Endometrium (tissue), 2 donors: ENCODE measurements around the gene MYO16.

Experiments used
- FAIRE-seq: peaks from 2 replicates; lab custom pipeline; 2012; peaks lifted over from hg19 to GRCh38; lab: Jason Lieb, UNC
- donor health status: control.
- donor health status: control.

The MYO16 gene

GRCh38 chr13:108797354-108797753 is 167.9 kb downstream of the MYO16 start:
- no peak for FAIRE-seq

- no peak for FAIRE-seq
These were observed 178.4 kb downstream of the MYO16 start for GRCh38 chr13:108807841-108808240.

GRCh38 chr13:108812165-108812564 is 182.8 kb downstream of the MYO16 start:
- FAIRE-seq = no peak

GRCh38 chr13:108812661-108813060 is 183.2 kb downstream of the MYO16 start:
- no peak for FAIRE-seq

GRCh38 chr13:108813587-108814170 is 184.3 kb downstream of the MYO16 start:
- no peak for FAIRE-seq

- no peak for FAIRE-seq
These were observed 187.0 kb downstream of the MYO16 start for GRCh38 chr13:108816375-108816774.

- no peak for FAIRE-seq
These were observed 198.2 kb downstream of the MYO16 start for GRCh38 chr13:108827646-108828045.

- FAIRE-seq = no peak
These were observed 198.8 kb downstream of the MYO16 start for GRCh38 chr13:108828086-108828815.

GRCh38 chr13:108830916-108831315 is 201.5 kb downstream of the MYO16 start:
- FAIRE-seq = no peak

GRCh38 chr13:108833531-108833930 is 204.1 kb downstream of the MYO16 start:
- FAIRE-seq = no peak

GRCh38 chr13:108834193-108834592 is 204.8 kb downstream of the MYO16 start:
- no peak for FAIRE-seq

GRCh38 chr13:108835083-108835482 is 205.7 kb downstream of the MYO16 start:
- FAIRE-seq = no peak

- FAIRE-seq = peak; percentile 4
These were observed 221.3 kb downstream of the MYO16 start for GRCh38 chr13:108850691-108851090.

GRCh38 chr13:108851660-108852059 is 222.2 kb downstream of the MYO16 start:
- no peak for FAIRE-seq

GRCh38 chr13:108853031-108853430 is 223.6 kb downstream of the MYO16 start:
- no peak for FAIRE-seq

GRCh38 chr13:108855737-108856387 is 226.5 kb downstream of the MYO16 start:
- FAIRE-seq = no peak

- FAIRE-seq = no peak
These were observed 229.3 kb downstream of the MYO16 start for GRCh38 chr13:108858676-108859075.

- FAIRE-seq = peak; percentile 99
These were observed 230.0 kb downstream of the MYO16 start for GRCh38 chr13:108859197-108860012.

GRCh38 chr13:108860418-108860817 is 231.0 kb downstream of the MYO16 start:
- peak; percentile 48 for FAIRE-seq

- no peak for FAIRE-seq
These were observed 247.9 kb downstream of the MYO16 start for GRCh38 chr13:108877300-108877699.

- no peak for FAIRE-seq
These were observed 249.3 kb downstream of the MYO16 start for GRCh38 chr13:108878732-108879131.

GRCh38 chr13:108889324-108889984 is 260.0 kb downstream of the MYO16 start:
- no peak for FAIRE-seq
